Measurements from ENCODE around the gene TMED10.
"Not testable (repeated sequence)": the region's sequence is repeated elsewhere in the genome, so short reads cannot be mapped to it uniquely, and the experiment has no call there.

The TMED10 gene

GRCh38 chr14:75190023-75190422, 13.6 kb upstream of the TMED10 start:
- no peak for DNase-seq

DNA sequence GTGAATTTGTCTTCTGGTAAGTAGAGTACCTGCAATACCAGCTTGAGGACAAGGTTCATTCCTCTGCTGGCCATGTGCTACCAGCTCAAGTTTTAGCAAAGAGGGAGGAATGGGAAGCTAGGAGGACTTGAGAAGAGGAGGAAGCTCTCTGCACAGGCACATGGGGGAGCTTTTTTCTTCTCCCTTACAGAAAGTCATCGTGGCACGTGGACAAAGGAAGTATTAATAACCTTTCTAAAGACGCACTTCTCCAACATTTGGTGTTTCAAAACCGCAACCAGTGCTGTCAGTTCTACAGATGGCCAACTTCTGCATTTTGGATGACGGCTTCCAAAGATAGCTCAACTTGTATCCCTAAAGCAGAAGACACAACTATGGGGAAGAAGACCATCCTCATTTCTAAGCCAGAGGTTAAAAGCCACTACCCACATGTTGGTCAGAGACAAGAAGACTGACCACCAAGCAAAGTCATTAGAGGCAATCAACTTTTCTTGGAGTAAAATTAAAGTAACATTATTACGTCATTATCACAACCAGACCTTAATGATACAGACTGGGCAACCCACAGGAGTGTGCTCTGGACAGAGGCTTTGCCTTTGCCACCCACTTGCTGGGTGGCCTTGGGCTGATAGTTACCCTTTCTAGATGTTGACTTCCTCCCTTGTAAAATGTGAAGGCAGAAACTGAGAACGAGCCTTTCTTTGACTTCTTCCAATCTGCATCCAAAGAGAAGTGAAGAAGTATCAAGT, 12.3 kb upstream of the TMED10 start:
- DNase-seq: no peak

GRCh38 chr14:75188086-75188485, 11.7 kb upstream of the TMED10 start:
- DNase-seq: no peak

- no peak for DNase-seq
These were observed 10.5 kb upstream of the TMED10 start for GRCh38 chr14:75186953-75187352.

DNA sequence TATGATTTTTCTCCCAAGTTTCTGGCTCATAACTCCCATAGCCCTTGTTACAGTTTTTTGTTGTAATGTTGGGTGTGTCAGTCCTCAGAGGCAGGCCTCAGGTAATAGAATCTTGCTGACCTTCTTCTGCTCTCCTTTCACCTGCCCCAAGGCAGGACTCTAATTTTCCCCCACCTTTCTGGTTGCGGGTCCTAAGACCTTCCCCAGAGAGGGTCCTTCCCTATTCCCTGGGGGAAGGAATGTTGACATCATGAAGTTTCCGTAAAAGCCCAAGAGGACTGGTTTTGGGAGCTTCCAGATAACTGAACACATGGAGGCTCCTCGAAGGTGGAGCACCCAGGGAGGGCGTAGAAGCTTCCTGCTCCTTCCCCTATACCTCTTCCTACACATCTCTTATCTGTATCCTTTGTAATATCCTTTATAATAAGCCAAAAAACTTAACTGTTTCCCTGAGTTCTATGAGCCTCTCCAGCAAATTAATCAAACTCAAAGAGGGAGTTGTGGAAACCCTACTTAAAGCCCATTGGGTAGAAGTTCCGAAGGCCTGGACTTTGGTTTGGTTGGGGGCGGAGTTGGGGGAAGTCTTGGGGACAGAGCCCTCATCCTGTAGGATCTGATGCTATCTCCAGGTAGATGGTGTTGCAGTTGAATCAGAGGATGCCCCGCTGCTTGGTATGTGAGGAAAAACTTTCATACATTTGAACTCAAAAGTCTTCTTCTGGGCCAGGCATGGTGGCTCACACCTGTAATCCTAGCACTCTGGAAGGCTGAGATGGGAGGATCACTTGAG, 9.0 kb upstream of the TMED10 start:
- no peak for DNase-seq

GRCh38 chr14:75184492-75184891, 8.1 kb upstream of the TMED10 start:
- no peak for DNase-seq

- DNase-seq: no peak
These were observed 7.6 kb upstream of the TMED10 start for GRCh38 chr14:75184039-75184438.

- DNase-seq: no peak
These were observed 6.8 kb upstream of the TMED10 start for GRCh38 chr14:75183225-75183624.

GRCh38 chr14:75182821-75183220, 6.4 kb upstream of the TMED10 start:
- no peak for DNase-seq

GRCh38 chr14:75182163-75182562, 5.8 kb upstream of the TMED10 start:
- DNase-seq: not testable (repeated sequence)

GRCh38 chr14:75181293-75182062, 5.1 kb upstream of the TMED10 start:
- no peak for DNase-seq

DNA sequence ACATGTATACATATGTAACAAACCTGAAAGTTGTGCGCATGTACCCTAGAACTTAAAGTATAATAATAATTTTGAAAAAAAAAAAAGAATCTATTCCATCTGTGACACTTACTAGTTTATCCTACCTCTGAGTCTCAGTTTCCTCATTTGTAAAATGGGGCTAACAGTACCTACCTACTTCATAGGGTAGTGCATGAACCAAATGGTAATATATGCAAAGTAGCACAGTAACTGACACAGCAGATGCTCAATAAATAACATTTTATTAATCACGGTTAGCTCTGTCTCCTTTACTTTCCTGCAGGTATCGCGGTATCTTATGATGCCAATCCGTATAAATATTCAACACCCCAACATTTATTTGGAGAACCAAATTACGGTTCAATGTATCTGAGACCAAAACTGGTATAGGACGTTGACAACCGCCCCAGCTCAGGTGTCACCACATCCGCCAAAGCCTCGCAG, 703 bp downstream of the TMED10 start:
- no peak for DNase-seq

DNA sequence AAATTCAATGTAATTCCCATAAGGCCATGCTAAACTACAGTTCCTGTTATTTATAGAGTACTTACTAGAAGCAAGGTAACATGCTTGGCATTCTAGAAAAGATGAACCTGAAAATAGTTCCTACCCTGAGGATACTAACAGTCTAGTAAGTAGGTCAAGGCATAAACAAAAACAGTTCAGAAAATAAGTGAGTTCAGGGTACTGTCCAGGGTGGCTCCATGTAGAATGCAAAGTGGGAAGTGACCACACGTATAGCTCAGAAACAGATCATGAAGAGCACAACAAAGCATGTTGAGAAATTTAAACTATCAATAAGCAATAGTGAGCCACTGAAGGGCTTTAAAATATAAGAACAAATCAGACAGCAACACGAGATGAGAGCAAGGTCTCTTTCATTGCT, 2.3 kb downstream of the TMED10 start:
- no peak for DNase-seq

DNA sequence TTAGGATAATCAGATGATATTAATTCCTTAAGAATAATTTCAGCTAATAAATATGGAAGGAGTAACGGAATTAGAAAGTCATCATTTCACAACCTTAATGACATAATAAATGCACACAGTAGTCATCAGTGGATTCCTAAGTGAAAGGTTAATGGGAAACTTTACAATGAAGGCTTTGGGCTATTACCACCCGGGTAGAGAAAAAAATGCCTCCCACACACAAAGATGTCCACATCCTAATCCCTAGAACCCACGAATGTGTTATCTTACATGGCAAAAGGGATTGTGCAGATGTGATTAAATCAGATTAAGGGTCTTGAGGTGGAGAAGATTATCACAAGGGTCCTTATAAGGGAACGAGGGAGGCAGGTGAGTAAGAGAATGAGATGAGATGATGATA, 5.6 kb downstream of the TMED10 start:
- DNase-seq: no peak

- no peak for DNase-seq
These were observed 7.7 kb downstream of the TMED10 start for GRCh38 chr14:75168586-75169335.

DNA sequence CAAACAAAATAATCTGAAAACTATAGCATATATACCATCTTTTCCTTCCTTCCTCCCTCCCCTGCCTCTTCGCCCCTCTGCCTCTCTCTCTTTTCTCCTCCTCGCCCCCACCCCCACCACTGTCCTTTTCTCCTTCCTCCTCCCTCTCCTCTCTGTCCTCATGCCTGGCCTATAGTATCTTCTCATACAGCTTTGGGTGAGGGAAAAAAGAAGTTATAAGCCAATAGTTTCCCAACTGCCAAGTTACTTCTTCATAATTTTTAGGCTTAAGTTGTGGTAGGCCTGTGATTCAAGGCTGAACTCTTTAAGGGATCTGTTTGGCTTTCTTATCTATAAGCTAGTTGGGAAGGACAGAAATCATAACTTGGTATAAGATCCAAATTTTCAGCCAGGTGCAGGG, 9.1 kb downstream of the TMED10 start:
- DNase-seq: no peak

GRCh38 chr14:75165586-75166391, 10.6 kb downstream of the TMED10 start:
- DNase-seq: no peak

GRCh38 chr14:75164809-75165208, 11.6 kb downstream of the TMED10 start:
- no peak for DNase-seq

DNA sequence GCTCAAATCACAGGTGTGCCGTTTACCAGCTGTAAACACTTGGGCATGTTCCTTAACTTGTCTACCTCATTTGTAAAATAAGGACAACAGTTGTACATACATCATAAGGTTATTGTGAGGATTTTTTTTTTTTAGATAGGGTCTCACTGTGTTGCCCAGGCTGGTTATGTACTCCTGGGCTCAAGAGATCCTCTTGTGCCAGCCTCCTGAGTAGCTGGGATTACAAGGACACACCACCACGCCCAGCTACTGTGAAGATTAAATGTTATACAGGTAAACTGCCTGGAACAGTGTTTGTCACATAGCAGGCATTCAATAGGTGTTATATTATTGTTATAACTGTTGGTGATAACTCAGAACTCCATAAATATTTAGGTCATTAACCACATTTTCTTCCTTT, 12.7 kb downstream of the TMED10 start:
- DNase-seq: no peak

DNA sequence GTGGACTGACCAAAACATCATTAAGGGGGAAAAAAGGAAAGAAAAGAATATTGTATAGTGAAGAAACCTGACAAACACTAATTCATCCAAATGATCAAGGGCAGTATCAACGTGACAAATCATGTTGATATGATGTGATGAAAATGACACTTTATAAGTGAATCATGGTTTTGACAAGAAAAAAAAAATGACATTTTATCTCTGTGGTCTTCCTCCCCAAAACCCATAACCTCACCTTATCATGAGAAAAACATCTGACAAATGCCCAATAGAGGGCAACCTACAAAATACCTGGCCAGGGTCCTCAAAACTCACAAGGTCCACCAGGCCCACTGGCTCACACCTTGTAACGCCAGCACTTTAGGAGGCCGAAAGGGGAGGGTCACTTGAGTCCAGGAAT, 13.8 kb downstream of the TMED10 start:
- DNase-seq: no peak

DNA sequence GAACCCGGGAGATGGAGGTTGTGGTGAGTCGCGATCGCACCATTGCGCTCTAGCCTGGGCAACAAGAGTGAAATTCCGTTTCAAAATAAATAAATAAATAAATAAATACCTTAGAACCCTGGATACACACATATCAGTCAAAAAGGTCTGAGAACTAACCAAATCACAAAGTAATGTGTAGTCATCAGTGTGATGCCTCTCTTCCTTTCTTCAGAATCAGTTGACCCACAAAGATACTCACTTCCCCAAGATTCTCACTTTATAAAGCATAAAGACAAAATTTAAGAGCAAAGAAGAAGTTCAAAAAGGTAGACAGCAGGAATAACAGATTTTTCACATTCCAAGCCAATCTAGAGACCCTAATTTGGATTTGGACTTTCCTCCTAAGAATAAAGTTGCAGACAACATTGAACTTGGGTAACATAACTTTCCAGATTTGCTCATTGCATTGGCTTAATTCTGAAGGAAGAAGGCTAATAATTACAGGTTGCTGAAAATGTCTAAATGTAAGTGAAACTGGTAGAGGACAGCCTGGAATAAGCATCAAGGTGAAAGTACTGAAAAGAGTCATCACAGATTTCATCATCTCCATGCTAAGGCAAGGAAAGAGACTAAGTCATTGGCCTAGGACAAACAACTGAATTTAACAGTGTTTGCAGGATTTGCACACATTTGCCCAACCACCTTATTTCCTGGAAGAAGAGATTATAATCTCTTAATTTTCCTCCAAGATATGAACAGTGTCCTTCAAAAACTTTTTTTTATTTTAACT, 17.4 kb downstream of the TMED10 start:
- no peak for DNase-seq
